GM19043 (cell line): Measurements from ENCODE around the gene FBXL15.

Experiments
- ATAC-seq: cut with Tn5 transposase; IDR thresholded peaks from one replicate; pipeline ENCODE4 v1.9.1; 2021; ENCODE audit warnings: low read depth; ENCODE audit not compliant: unreplicated experiment

Gene FBXL15, protein sequence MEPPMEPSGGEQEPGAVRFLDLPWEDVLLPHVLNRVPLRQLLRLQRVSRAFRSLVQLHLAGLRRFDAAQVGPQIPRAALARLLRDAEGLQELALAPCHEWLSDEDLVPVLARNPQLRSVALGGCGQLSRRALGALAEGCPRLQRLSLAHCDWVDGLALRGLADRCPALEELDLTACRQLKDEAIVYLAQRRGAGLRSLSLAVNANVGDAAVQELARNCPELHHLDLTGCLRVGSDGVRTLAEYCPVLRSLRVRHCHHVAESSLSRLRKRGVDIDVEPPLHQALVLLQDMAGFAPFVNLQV

DNA sequence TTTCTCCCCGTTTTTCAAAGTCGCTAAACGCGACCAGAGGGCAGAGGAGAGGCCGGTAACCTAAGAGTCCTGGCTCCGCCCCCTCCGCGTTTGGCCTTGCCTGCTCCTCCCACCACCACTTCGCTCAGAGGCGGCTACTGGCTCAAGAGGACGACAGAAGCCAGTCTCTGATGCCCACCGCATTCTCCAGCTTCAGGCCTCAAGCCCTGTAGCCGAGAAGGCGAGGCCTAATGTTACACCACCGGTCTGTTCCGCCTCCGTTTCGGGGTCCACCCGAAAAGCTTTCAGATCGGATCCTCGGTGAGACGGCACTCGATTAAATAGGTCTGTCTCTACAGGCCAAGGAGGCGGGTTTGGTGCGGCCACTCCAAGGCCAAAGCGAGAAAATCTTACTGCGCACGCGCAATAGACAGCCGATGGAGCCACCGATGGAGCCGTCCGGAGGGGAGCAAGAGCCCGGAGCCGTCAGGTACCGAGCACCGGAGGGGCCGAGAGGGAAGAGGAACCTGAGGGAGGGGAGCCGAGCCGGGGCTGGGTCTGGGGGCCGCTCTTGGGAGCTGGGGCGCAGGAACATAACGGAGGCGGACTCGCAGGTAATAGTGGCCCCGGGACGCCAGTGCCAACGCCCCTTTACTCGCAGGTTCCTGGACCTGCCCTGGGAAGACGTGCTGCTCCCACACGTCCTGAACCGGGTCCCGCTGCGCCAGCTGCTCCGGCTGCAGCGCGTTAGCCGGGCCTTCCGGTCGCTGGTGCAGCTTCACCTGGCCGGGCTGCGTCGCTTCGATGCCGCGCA is at the start of gene FBXL15:
Gene FBXL15, plus strand, starts transcription at position 123 of the 793 bp plus-strand sequence. Its CDS starts 294 bp downstream, at position 417.
- peak; percentile 63 for ATAC-seq

DNA sequence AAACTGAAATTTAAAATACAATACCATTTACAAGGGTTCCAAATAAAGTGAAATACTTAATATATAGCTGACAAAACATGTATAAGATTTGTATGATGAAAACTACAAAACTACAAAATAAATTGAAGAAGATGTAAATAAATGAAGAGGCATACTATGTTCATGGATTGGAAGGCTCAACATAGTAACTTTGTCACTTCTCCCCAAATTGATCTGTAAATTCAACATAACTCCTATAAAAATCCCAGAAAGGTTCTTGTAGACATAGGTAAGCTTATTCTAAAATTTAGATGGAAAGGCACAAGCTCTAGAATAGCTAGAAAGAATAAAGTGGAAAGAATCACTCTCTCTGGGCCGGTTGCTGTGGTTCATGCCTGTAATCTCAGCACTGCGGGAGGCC is 49.3 kb upstream of the FBXL15 start:
- no peak for ATAC-seq

DNA sequence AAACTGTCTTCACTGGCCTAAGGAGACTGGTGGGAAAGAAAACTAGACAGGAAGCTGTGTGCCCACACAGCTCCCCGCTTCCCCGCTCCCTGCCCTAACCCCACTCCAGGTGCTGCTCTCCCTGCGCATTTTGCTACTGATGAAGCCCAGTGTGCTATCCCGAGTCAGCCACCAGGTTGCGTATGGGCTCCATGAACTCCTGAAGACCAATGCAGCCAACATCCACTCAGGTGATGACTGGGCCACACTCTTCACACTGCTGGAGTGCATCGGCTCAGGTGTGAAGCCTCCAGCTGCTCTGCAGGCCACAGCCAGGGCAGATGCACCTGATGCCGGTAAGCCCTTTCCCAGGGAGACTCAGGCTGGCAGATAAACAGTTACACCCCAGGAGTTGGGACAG is 45.4 kb upstream of the FBXL15 start:
- no peak for ATAC-seq

DNA sequence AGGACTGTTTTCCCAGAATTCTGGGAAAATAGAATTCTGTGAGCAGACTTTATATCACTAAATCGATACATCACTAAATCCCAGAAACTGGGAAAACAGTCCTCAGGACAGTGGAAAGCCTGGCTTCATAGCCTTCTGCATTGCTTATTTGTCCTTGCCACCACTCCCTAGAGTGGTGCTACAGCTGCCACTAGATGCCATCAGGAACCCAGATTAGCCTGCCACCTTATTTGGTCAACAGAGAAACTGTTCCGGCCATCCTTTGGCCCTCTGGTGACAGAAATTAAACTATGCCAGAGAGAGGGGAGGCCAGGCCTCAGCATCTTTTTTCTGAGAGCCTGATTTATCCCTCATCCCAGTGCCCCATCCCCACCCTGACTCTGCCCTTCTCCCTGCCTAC is 44.8 kb upstream of the FBXL15 start:
- ATAC-seq, result no peak

DNA sequence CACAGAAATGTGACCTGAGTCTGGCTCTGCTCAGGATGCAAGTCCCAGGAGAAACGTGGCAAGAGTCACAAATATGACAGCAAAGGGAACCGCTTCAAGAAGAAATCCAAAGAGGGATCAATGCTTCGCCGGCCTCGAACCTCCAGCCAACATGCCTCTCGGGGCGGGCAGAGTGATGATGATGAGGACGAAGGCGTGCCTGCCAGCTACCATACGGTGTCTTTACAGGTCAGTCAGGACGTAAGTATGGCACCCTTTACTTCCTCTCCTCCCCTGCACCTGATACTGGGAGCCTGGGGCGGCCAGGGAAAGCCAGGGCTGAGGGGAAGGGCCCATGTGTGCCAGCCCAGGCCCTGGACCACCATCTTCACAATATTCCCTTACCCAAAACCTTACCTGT is 43.7 kb upstream of the FBXL15 start:
- no peak for ATAC-seq

DNA sequence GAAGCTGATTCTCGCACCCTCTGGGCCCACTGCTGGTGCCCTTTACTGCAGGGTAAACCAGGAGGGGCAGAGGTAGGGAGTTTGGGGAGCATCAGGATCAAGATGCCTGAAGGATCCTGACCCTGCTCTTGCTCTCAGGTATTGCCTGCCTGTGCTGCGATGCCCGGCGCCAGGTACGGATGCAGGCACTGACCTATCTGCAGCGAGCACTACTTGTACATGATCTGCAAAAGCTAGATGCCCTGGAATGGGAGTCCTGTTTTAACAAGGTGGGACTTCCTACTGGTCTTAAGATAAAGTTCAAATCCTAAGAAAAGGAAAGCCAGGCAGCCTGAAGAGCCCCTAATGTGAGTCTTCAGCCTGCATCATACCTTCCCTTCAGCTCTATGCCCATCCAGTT is 41.3 kb upstream of the FBXL15 start:
- no peak for ATAC-seq

DNA sequence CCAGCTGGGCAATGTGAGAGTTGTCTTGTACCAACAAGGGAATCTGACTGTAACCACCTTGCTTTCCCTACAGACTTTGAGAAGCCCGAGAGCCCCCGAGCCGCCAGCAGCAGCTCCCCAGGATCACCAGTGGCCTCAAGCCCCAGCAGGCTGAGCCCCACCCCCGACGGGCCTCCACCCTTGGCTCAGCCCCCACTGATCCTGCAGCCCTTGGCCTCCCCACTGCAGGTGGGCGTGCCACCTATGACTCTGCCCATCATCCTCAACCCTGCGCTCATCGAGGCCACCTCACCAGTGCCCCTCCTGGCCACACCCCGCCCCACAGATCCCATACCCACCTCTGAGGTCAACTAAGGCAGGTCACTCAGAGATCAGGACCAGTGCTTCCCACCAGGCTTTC is 38.7 kb upstream of the FBXL15 start:
- no peak for ATAC-seq

DNA sequence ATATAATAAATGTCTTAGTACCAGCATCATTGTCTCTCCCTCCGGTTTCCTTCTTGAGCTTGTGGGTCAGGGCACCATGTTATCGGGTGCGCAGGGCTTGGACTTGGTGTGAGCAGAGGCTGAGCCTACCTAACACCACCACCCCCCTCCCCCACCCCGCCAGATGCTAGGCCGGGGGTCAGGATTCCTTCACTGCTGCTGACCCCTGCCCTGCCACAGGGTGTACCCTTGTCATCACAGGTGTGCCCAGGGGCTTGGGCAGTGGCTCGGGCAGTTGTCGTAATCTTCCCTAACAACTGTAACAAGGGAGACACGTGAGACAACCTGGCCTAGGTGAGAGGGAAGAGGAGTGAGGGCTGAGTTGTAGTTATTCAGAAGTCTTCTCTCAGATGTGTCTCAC is 37.8 kb upstream of the FBXL15 start:
- ATAC-seq, result no peak

DNA sequence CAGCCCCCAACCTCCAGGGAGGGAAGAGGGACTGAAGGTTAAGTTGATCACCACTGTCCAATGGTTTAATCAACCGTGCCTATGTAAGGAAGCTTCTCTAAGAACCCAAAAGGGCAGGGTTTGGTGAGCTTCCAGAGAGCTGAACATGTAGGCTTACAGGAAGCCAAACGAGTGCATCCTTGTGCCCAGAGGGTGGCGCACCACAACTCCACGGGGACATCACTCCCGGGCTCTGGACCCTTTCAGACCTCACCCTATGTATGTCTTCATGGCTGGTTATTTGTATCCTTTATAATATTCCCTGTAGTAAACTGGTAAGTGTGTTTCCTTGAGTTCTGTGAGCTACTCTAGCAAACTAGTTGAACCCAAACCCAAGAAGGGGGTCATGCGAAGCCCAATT is 36.6 kb upstream of the FBXL15 start:
- ATAC-seq, result no peak

DNA sequence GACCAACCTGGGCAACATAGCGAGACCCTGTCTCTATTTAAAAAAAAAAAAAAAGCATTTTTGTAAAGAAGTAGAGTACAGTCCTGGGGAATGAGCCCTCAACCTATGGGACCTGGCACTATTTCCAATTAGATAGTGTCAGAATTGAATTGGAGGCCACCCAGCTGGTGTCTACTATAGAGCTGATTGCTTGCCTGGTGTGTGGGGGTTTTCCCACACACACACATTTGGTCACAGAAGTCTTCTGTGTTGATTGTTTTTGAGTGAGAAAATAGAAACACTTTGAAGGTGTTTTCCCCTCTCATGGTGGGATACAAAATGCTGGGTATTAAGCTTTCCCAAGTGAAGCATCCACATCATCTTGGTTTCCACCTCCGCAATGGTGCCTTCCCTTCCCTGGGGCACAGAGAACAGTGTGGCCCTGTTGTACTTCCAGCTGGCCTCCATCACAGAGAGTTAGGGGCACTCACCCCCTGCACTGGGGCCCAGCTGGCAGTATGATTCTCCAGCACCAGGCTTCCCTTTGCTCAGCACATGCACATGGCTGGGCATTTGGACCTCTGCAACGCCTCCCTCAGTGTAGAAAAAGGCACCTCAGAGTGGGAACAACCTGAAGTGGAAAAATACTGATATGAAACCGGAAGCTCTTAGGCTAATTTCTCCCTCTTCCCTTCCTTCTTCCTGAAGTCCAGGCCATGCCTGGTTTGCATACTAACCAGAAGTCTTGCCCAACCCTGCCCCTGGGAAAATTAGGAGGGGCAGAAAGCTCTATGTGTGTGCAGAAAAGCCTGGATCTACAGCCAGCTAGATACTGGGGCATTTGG is 35.8 kb upstream of the FBXL15 start:
- no peak for ATAC-seq

DNA sequence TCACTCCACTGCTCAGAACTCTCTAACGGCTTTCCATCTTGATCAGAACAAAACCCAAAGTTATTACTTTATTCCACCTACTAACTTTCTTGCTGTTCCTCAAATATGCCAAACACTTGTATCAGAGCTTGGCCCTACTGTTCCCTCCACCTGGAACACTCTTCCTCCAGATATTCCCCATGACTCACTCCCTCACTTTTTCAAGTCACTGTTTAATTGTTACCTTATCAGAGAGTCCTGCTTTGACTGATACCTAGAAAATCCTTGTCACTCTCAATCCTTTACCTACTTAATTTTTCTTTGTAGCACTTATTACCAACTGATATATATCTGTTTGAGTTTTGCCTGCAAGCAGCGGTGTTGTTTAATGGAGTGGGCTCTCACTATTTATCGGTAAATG is 30.7 kb upstream of the FBXL15 start:
- no peak for ATAC-seq

DNA sequence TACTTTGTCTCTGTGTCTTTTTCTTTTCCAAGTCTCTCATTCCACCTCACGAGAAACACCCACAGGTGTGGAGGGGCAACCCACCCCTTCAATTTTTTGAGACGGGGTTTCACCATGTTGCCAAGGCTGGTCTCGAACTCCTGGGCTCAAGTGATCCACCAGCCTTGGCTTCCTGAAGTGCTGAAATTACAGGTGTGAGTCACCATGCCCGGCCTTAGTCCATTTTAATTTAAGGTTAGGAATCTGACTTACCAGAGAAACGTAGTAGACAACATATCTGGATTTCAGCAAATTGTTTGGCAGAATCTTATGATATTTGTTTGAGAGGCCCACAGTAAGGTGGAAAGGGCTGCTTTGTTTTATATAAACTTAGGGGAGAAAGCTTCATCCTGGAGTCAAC is 28.3 kb upstream of the FBXL15 start:
- ATAC-seq, result no peak

DNA sequence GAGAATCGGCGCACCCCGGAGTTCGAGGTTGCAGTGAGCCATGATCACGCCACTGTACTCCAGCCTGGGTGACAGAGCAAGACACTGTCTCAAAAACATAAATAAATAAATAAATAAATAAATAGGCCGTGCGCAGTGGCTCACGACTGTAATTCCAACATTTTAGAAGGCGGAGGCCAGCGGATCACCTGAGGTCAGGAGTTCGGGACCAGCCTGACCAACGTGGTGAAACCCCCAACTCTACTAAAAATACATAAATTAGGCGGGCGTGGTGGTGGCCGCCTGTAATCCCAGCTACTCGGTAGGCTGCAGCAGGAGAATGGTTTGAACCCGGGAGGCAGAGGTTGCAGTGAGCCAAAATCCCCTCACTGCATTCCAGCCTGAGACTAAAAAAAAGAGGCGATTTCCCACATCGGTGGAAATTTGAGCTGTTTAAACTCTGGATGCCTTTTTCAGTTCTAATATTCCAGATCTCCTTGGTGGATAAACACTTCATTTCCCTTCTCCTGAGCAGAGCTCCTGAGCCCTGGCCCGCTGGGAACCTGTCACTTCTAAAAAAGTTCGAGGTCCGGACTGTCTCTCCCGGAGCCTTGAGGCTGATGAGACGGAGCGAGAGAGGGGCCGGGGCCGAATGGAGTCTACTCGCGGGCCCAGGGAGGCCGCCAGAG is 27.1 kb upstream of the FBXL15 start:
- ATAC-seq, result no peak

DNA sequence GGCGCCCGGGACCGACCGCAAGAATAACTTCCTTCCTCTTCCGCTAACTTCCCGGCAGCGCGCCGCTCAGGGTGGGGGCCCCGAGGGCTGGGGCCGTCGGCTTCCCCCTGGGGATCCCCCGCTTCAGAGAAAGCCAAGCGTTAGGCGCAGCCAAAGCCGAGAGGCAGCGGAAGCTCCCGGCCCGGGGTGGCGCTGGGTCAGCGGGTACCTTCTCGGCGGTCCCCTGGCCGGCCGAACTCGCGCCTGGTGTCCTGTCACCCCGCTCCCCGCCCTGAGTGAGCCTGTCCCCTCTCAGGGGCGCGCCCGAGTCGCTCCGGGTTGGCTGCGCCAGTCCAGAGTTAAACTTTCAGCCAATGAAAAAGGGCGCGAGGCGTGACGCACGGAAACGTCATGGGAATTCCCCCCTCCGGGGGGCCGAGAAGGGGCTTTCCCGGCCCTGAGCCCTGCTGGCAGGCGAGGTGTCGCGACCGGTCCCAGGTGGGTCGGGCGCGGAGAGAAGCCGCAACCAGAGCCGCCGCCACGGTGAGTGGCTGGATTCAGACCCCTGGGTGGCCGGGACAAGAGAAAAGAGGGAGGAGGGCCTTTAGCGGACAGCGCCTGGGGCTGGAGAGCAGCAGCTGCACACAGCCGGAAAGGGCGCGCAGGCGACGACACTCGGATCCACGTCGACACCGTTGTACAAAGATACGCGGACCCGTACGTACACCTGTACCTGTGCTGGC is 26.4 kb upstream of the FBXL15 start:
- peak; percentile 74 for ATAC-seq

DNA sequence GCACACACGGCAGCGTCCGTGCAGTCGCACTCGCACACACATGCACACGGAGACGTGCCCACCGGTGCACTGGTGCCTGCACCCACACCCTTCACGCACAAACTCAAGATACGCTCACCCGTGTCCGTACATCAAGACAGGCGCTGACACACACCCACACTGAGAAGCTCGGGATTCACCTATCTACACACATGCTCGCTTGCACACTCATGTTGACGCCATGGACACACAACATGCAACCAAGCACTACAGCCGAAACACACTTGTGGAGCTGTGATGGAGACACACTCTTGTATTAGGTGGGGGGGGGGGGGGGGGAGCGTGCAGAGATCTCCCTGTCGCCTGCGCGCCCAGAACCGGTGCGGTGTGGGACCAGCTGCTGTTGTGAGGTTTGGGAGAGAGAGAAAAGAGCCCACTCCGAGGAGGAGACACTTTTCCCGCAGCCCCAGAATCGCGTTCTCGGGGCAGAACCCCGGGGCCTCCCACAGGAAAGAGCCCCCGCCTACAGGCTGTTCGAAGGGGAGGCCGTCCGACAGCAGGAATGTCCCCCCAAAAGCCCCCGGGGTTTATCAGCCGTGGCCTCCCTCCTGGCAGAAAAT is 25.7 kb upstream of the FBXL15 start:
- no peak for ATAC-seq

DNA sequence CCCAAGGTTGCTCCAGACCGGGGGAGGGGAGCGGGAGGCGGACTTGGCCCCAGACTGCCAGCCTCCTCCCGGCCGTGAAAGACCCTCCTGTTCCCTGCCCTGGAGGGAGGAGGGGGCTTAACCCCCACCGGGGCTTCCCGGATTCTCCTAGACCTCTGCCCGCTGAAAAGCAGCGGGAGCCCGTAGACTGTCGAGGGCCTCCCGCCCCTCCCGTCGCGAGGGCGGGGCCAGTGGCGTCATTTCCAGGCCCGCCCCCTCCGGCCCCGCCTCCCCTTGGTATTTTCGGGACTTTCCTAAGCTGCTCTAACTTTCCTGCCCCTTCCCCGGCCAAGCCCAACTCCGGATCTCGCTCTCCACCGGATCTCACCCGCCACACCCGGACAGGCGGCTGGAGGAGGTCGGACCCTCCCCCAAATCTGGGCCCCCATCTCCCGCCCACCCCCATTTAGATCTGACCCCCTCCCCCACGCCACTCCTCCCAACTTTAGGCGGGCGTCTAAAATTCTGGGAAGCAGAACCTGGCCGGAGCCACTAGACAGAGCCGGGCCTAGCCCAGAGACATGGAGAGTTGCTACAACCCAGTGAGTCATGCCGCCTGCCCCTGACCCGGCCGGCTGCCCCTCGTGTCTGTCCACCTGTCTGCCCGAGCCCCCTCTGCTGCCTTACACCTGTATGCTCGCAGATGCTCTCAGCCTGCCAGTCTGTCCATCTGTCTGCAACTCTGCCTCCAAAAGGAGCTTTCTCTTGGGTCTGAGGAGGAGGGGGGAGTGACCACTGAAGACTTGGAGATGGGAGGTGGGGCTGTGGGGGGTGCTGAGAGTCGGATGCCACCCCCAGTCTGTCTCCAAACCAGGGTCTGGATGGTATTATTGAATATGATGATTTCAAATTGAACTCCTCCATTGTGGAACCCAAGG is 25.0 kb upstream of the FBXL15 start, which contains the start of gene NFKB2:
Gene NFKB2, plus strand, starts transcription at position 306 of the 917 bp plus-strand sequence. Its CDS starts 255 bp downstream, at position 561.
- no peak for ATAC-seq

DNA sequence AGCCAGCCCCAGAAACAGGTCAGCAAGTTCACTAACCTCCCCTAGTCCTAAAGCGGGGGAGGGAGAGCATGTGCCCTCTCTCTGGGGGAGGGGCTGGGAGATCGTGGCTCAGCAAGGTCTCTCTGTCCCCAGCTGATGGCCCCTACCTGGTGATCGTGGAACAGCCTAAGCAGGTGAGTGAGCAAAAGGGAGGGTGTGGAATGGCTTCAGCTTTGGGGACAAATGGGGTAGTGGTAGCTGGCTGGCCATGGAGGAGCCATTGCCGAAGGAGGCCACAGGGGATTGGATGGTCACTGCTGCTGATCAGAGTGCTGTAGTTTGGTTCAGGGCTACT is 24.4 kb upstream of the FBXL15 start:
- ATAC-seq, result no peak

DNA sequence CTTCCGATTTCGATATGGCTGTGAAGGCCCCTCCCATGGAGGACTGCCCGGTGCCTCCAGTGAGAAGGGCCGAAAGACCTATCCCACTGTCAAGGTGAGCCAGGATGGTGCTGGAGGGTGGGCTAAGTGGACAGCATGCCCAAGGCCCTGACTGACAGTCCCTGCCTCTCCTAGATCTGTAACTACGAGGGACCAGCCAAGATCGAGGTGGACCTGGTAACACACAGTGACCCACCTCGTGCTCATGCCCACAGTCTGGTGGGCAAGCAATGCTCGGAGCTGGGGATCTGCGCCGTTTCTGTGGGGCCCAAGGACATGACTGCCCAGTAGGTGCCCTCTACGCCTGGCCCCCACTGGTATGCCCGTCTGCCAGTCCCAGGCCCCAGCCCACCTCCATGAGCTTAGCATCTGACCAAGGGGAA is 23.9 kb upstream of the FBXL15 start:
- ATAC-seq, result no peak
